ENCODE measurements around the gene SEZ6L.

DNA sequence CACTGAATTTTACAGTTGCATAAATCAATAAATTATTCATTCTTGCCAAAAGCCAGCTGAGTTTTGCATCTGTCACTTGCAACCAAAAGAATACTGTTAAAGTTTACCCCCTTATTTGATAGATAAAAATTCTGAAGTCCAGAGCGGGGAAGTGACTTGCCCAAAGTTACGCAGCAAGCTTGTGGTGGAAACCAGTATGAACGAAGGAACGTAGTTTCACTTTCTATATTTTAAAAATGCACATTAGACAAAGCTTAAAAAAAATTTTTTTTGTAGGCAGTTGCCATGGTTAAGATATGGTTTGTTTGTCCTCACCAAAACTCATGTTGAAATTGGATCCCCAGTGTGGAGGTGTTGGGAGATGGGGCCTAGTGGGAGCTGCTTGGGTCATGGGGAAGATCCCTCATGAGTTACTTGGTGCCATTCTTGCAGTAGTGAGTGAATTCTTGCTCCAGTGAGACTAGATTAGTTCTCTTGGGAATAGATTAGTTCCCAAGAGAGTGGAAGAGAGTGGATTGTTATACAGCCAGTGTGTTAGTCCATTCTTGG is 46.3 kb upstream of the SEZ6L start:
- TF ChIP-seq, protein P1, sequence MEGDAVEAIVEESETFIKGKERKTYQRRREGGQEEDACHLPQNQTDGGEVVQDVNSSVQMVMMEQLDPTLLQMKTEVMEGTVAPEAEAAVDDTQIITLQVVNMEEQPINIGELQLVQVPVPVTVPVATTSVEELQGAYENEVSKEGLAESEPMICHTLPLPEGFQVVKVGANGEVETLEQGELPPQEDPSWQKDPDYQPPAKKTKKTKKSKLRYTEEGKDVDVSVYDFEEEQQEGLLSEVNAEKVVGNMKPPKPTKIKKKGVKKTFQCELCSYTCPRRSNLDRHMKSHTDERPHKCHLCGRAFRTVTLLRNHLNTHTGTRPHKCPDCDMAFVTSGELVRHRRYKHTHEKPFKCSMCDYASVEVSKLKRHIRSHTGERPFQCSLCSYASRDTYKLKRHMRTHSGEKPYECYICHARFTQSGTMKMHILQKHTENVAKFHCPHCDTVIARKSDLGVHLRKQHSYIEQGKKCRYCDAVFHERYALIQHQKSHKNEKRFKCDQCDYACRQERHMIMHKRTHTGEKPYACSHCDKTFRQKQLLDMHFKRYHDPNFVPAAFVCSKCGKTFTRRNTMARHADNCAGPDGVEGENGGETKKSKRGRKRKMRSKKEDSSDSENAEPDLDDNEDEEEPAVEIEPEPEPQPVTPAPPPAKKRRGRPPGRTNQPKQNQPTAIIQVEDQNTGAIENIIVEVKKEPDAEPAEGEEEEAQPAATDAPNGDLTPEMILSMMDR (IDR thresholded peaks at IDR 0.05): no peak
- TF ChIP-seq EP300 (IDR thresholded peaks at IDR 0.05): no peak
